GM12878 (cell line): ENCODE measurements around the gene PPIA. TPM values are rescaled to one million over a fixed set of nuclear protein-coding genes. Genes with fewer than 3 reads are reported as not detected.

ENCODE experiments used
- CHD4 ChIP-seq: fragments of 200-600 bp; sonication (generic); IDR thresholded peaks from 2 replicates; pipeline ENCODE4 v1.6.1; 2016; ENCODE audit warnings: mild to moderate bottlenecking
- polyA plus RNA-seq, 11 experiments: library from polyadenylated mRNA; depleted of rRNA in 4 of 11; unstranded in 6 of 11; stranded (reverse) in 5 of 11; fragments of >200 nt; fragmentation: Nextera tagmentation in 4 of 11; fragmentation: Illumina TruSeq in 1 of 11; extraction: Ambion mirVana in 4 of 11; extraction: Trizol in 1 of 11; gene quantifications; 1 replicate in 1 of 11; 2 replicates in 10 of 11; pipeline versions ENCODE4 v1.2.1 to v1.2.3, GENCODE V29; 2011 to 2016; ENCODE audit warnings: inconsistent platforms in 2 of 11, missing spikeins in 2 of 11, low read depth in 1 of 11
- total RNA-seq, 4 experiments: library from RNA; depleted of rRNA in 3 of 4; stranded (reverse); fragments of >200 nt in 3 of 4; fragmentation: Illumina TruSeq in 1 of 4; extraction: Trizol in 1 of 4; gene quantifications; 2 replicates each; pipeline versions ENCODE4 v1.2.1 to v1.2.3, GENCODE V29; 2013 to 2021
- TF ChIP-seq, protein P1 (sequence below): IDR thresholded peaks from 2 replicates; pipeline ENCODE4 v1.6.1; 2012; ENCODE audit warnings: low read depth, low read length, improper control_type of control experiment

Gene PPIA
- total and polyA plus RNA-seq, 10 of the 15 experiments (the other 5 are each of a cell fraction or from before 2014, with no cell fraction given) = 2,712 to 7,982 (median 5,027) TPM

DNA sequence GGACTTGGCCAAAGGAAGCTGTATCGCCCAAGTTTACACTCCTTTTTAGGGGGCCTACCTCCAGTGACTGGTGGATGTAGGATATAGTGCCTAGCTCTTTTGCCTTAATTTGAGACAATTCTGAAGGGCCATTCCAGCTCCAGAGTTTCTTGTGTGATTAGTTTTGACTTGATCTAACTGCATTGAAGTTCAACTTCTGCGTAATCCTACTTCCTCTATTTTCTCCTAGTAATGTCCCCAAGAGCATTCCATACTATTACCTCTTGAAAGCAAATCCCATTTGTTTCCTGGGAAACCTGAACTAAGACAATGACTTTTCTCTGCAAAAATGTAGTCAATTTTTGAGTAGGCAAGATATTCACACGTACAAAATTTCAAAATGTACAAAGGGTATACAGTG is 56.1 kb downstream of the PPIA start (continued):
- TF ChIP-seq, protein P1, sequence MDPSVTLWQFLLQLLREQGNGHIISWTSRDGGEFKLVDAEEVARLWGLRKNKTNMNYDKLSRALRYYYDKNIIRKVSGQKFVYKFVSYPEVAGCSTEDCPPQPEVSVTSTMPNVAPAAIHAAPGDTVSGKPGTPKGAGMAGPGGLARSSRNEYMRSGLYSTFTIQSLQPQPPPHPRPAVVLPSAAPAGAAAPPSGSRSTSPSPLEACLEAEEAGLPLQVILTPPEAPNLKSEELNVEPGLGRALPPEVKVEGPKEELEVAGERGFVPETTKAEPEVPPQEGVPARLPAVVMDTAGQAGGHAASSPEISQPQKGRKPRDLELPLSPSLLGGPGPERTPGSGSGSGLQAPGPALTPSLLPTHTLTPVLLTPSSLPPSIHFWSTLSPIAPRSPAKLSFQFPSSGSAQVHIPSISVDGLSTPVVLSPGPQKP = no peak
- no peak for TF ChIP-seq CHD4

Other genes starting within 250 kb of the PPIA start
Only the 7 nearest of the 8 such genes appear.
- gene TMED4, start 214.4 kb upstream of the PPIA start, total RNA-seq (2014; rRNA removed) = 71.3 and 75.3 TPM in 2 replicates
- gene TMED4, start 214.4 kb upstream of the PPIA start, total RNA-seq (2014; rRNA removed; fragmentation: Illumina TruSeq; extraction: Trizol) = 39.1 and 41.4 TPM in 2 replicates
- 41.6 and 48.1 TPM in 2 replicates for gene TMED4, start 214.4 kb upstream of the PPIA start, total RNA-seq (2021)
- 67.1 and 69.8 TPM in 2 replicates for gene TMED4, start 214.4 kb upstream of the PPIA start, polyA plus RNA-seq (2011; rRNA removed)
- gene TMED4, start 214.4 kb upstream of the PPIA start, polyA plus RNA-seq (2014; fragmentation: Illumina TruSeq; extraction: Trizol) = 37.3 and 38.9 TPM in 2 replicates
- 10 to 100 TPM; 20.8 to 21.0 TPM for gene TMED4, start 214.4 kb upstream of the PPIA start, polyA plus RNA-seq (2014; fragmentation: Nextera tagmentation; extraction: Ambion mirVana)
- 48.1 and 53.9 TPM in 2 replicates for gene TMED4, start 214.4 kb upstream of the PPIA start, polyA plus RNA-seq (2014; rRNA removed)
- gene TMED4, start 214.4 kb upstream of the PPIA start, polyA plus RNA-seq (2016; fragmentation: Nextera tagmentation; extraction: Ambion mirVana) = 10 to 100 TPM; 55.6 to 57.4 TPM
- gene OGDH, start 190.1 kb upstream of the PPIA start, total RNA-seq (2014; rRNA removed) = 60.6 and 63.5 TPM in 2 replicates
- gene OGDH, start 190.1 kb upstream of the PPIA start, total RNA-seq (2014; rRNA removed; fragmentation: Illumina TruSeq; extraction: Trizol) = 20.5 and 23.1 TPM in 2 replicates
- 103 and 104 TPM in 2 replicates for gene OGDH, start 190.1 kb upstream of the PPIA start, total RNA-seq (2021)
- 16.7 and 33.8 TPM in 2 replicates for gene OGDH, start 190.1 kb upstream of the PPIA start, polyA plus RNA-seq (2011; rRNA removed)
- 39.9 and 56.7 TPM in 2 replicates for gene OGDH, start 190.1 kb upstream of the PPIA start, polyA plus RNA-seq (2014; fragmentation: Illumina TruSeq; extraction: Trizol)
- gene OGDH, start 190.1 kb upstream of the PPIA start, polyA plus RNA-seq (2014; fragmentation: Nextera tagmentation; extraction: Ambion mirVana) = 1 to 10 TPM; 4.1 to 4.2 TPM
- 44.7 and 49.1 TPM in 2 replicates for gene OGDH, start 190.1 kb upstream of the PPIA start, polyA plus RNA-seq (2014; rRNA removed)
- gene OGDH, start 190.1 kb upstream of the PPIA start, polyA plus RNA-seq (2016; fragmentation: Nextera tagmentation; extraction: Ambion mirVana) = 10 to 100 TPM; 52.0 to 53.2 TPM
- 22.4 and 23.9 TPM in 2 replicates for gene ZMIZ2, start 47.8 kb upstream of the PPIA start, total RNA-seq (2014; rRNA removed)
- gene ZMIZ2, start 47.8 kb upstream of the PPIA start, total RNA-seq (2014; rRNA removed; fragmentation: Illumina TruSeq; extraction: Trizol) = 12.6 and 13.4 TPM in 2 replicates
- 127 and 158 TPM in 2 replicates for gene ZMIZ2, start 47.8 kb upstream of the PPIA start, total RNA-seq (2021)
- gene ZMIZ2, start 47.8 kb upstream of the PPIA start, polyA plus RNA-seq (2011; rRNA removed) = 9.9 and 20.5 TPM in 2 replicates
- gene ZMIZ2, start 47.8 kb upstream of the PPIA start, polyA plus RNA-seq (2014; fragmentation: Illumina TruSeq; extraction: Trizol) = 20.0 and 47.0 TPM in 2 replicates
- gene ZMIZ2, start 47.8 kb upstream of the PPIA start, polyA plus RNA-seq (2014; fragmentation: Nextera tagmentation; extraction: Ambion mirVana) = 1 to 10 TPM in 1 of 2 experiments, under 1 TPM in 1; 0.71 to 1.5 TPM
- 68.1 and 79.0 TPM in 2 replicates for gene ZMIZ2, start 47.8 kb upstream of the PPIA start, polyA plus RNA-seq (2014; rRNA removed)
- gene ZMIZ2, start 47.8 kb upstream of the PPIA start, polyA plus RNA-seq (2016; fragmentation: Nextera tagmentation; extraction: Ambion mirVana) = 1 to 10 TPM; 6.8 to 7.5 TPM
- gene H2AZ2, start 51.4 kb downstream of the PPIA start, total RNA-seq (2014; rRNA removed) = 268 and 270 TPM in 2 replicates
- 166 and 170 TPM in 2 replicates for gene H2AZ2, start 51.4 kb downstream of the PPIA start, total RNA-seq (2014; rRNA removed; fragmentation: Illumina TruSeq; extraction: Trizol)
- gene H2AZ2, start 51.4 kb downstream of the PPIA start, total RNA-seq (2021) = 212 and 219 TPM in 2 replicates
- 285 and 347 TPM in 2 replicates for gene H2AZ2, start 51.4 kb downstream of the PPIA start, polyA plus RNA-seq (2011; rRNA removed)
- 154 and 167 TPM in 2 replicates for gene H2AZ2, start 51.4 kb downstream of the PPIA start, polyA plus RNA-seq (2014; fragmentation: Illumina TruSeq; extraction: Trizol)
- 100 to 1,000 TPM; 118 to 162 TPM for gene H2AZ2, start 51.4 kb downstream of the PPIA start, polyA plus RNA-seq (2014; fragmentation: Nextera tagmentation; extraction: Ambion mirVana)
- gene H2AZ2, start 51.4 kb downstream of the PPIA start, polyA plus RNA-seq (2014; rRNA removed) = 234 and 282 TPM in 2 replicates
- 100 to 1,000 TPM; 358 to 366 TPM for gene H2AZ2, start 51.4 kb downstream of the PPIA start, polyA plus RNA-seq (2016; fragmentation: Nextera tagmentation; extraction: Ambion mirVana)
- gene PURB, start 88.8 kb downstream of the PPIA start, total RNA-seq (2014; rRNA removed) = 9.0 and 10.1 TPM in 2 replicates
- 15.1 and 16.6 TPM in 2 replicates for gene PURB, start 88.8 kb downstream of the PPIA start, total RNA-seq (2014; rRNA removed; fragmentation: Illumina TruSeq; extraction: Trizol)
- gene PURB, start 88.8 kb downstream of the PPIA start, total RNA-seq (2021) = 17.3 and 18.6 TPM in 2 replicates
- gene PURB, start 88.8 kb downstream of the PPIA start, polyA plus RNA-seq (2011; rRNA removed) = 8.7 and 13.9 TPM in 2 replicates
- gene PURB, start 88.8 kb downstream of the PPIA start, polyA plus RNA-seq (2014; fragmentation: Illumina TruSeq; extraction: Trizol) = 17.9 and 23.2 TPM in 2 replicates
- gene PURB, start 88.8 kb downstream of the PPIA start, polyA plus RNA-seq (2014; fragmentation: Nextera tagmentation; extraction: Ambion mirVana) = 1 to 10 TPM; 2.5 to 2.8 TPM
- 9.9 and 10.5 TPM in 2 replicates for gene PURB, start 88.8 kb downstream of the PPIA start, polyA plus RNA-seq (2014; rRNA removed)
- 1 to 10 TPM in 1 of 2 experiments, under 1 TPM in 1; 0.77 to 1.5 TPM for gene PURB, start 88.8 kb downstream of the PPIA start, polyA plus RNA-seq (2016; fragmentation: Nextera tagmentation; extraction: Ambion mirVana)
- 154 and 176 TPM in 2 replicates for gene MYO1G, start 182.3 kb downstream of the PPIA start, total RNA-seq (2014; rRNA removed)
- gene MYO1G, start 182.3 kb downstream of the PPIA start, total RNA-seq (2014; rRNA removed; fragmentation: Illumina TruSeq; extraction: Trizol) = 63.7 and 66.1 TPM in 2 replicates
- 224 and 232 TPM in 2 replicates for gene MYO1G, start 182.3 kb downstream of the PPIA start, total RNA-seq (2021)
- 54.3 and 118 TPM in 2 replicates for gene MYO1G, start 182.3 kb downstream of the PPIA start, polyA plus RNA-seq (2011; rRNA removed)
- 36.1 and 77.2 TPM in 2 replicates for gene MYO1G, start 182.3 kb downstream of the PPIA start, polyA plus RNA-seq (2014; fragmentation: Illumina TruSeq; extraction: Trizol)
- 1 to 10 TPM; 1.8 to 3.3 TPM for gene MYO1G, start 182.3 kb downstream of the PPIA start, polyA plus RNA-seq (2014; fragmentation: Nextera tagmentation; extraction: Ambion mirVana)
- gene MYO1G, start 182.3 kb downstream of the PPIA start, polyA plus RNA-seq (2014; rRNA removed) = 150 and 184 TPM in 2 replicates
- 100 to 1,000 TPM; 185 to 216 TPM for gene MYO1G, start 182.3 kb downstream of the PPIA start, polyA plus RNA-seq (2016; fragmentation: Nextera tagmentation; extraction: Ambion mirVana)
- 71.6 and 74.7 TPM in 2 replicates for gene CCM2, start 203.5 kb downstream of the PPIA start, total RNA-seq (2014; rRNA removed)
- 34.3 and 35.6 TPM in 2 replicates for gene CCM2, start 203.5 kb downstream of the PPIA start, total RNA-seq (2014; rRNA removed; fragmentation: Illumina TruSeq; extraction: Trizol)
- gene CCM2, start 203.5 kb downstream of the PPIA start, total RNA-seq (2021) = 61.2 and 61.6 TPM in 2 replicates
- gene CCM2, start 203.5 kb downstream of the PPIA start, polyA plus RNA-seq (2011; rRNA removed) = 22.5 and 30.2 TPM in 2 replicates
- 19.1 and 36.2 TPM in 2 replicates for gene CCM2, start 203.5 kb downstream of the PPIA start, polyA plus RNA-seq (2014; fragmentation: Illumina TruSeq; extraction: Trizol)
- 1 to 10 TPM in 1 of 2 experiments, under 1 TPM in 1; 1.00 to 4.1 TPM for gene CCM2, start 203.5 kb downstream of the PPIA start, polyA plus RNA-seq (2014; fragmentation: Nextera tagmentation; extraction: Ambion mirVana)
- gene CCM2, start 203.5 kb downstream of the PPIA start, polyA plus RNA-seq (2014; rRNA removed) = 70.8 and 73.7 TPM in 2 replicates
- 10 to 100 TPM; 75.2 to 82.3 TPM for gene CCM2, start 203.5 kb downstream of the PPIA start, polyA plus RNA-seq (2016; fragmentation: Nextera tagmentation; extraction: Ambion mirVana)